KG1 (cell line): ENCODE measurements around the gene ICAM2.

Source experiments
- DNase-seq: peaks from one replicate; lab custom pipeline; 2025; lab: John Stamatoyannopoulos, UW

The ICAM2 gene

GRCh38 chr17:63974594-63975192, 45.7 kb downstream of the ICAM2 start:
- no peak for DNase-seq

- DNase-seq, result no peak
Observed at GRCh38 chr17:63973930-63974593, 46.4 kb downstream of the ICAM2 start.

- no peak for DNase-seq
Observed at GRCh38 chr17:63973247-63973646, 47.2 kb downstream of the ICAM2 start.

GRCh38 chr17:63972796-63973195, 47.6 kb downstream of the ICAM2 start, which contains the start of gene SCN4A:
Gene SCN4A, minus strand, starts transcription at chr17:63972918. Its CDS starts 77 bp downstream, at chr17:63972841.
- no peak for DNase-seq

- no peak for DNase-seq
Observed at GRCh38 chr17:63969278-63969677, 51.2 kb downstream of the ICAM2 start.

DNA sequence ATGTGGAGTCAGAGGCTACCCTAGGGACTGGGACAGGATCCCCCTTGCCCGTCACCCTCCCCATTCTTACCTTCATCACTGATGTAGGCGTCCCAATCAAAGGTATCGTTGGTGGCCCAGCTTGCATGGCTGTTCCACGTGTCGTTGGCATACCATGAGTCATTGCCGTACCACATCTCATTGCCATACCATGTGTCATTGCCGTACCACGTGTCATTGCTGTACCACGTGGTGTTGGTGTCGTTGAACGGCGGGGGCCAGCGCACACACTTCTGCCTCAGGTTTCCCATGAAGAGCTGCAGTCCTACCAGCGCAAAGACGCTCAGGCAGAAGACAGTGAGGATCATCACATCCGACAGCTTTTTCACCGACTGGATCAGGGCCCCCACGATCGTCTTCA, 52.5 kb downstream of the ICAM2 start:
- no peak for DNase-seq

DNA sequence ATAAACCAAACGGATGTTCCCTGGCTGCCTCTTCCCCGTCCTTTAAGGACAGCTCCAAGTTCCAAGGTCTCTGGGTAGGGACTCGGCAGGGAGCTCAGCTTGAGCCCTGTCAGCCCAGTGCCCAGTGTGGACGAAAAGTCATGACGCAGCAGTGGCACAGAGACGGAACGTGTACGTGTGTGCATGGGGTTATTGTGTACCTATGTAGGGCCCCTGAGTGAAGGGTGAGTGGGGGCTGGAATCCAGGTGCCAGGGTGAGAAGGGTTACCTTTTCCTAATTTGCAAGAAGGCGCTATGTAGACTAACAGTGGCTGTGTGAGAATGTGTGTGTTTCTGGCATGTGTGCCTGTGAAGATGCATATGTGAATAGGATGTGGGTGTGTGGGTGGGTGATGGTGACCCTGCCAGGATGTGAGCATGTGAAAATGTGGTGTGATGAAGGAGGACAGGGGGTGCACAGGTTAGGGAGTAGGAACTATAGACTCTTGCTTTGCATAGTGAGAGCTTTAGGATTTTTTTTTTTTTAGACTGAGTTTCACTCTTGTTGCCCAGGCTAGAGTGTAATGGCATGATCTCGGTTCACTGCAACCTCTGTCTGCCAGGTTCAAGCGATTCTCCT, 53.7 kb downstream of the ICAM2 start:
- no peak for DNase-seq

- DNase-seq, result no peak
Observed at GRCh38 chr17:63963123-63963522, 57.3 kb downstream of the ICAM2 start.

GRCh38 chr17:63962298-63962744, 58.1 kb downstream of the ICAM2 start:
- DNase-seq, result no peak

GRCh38 chr17:63961355-63962212, 58.8 kb downstream of the ICAM2 start:
- DNase-seq, result no peak

- no peak for DNase-seq
Observed at GRCh38 chr17:63960430-63960829, 60.0 kb downstream of the ICAM2 start.

GRCh38 chr17:63960006-63960405, 60.4 kb downstream of the ICAM2 start:
- DNase-seq, result no peak

- no peak for DNase-seq
Observed at GRCh38 chr17:63956296-63956920, 64.0 kb downstream of the ICAM2 start.

DNA sequence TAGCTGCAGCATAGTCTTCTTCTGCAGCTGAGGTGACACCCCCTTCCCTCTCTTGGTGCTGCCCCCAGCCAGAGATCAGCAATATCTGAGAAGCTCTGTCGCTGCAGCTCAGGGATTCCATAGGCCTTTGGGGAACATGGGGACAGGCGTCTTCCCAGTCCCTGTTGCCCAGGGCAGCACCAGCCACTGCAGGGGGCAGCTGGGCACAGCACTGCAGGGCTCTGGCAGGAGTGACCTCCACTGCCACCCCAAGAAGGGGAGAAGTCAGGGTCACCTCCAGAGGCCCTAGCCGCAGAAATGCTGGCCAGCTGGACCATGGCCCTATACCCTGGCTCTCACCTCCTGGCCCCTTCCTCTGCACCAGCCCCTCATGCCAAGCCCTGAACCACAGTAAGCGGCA, 64.6 kb downstream of the ICAM2 start:
- DNase-seq, result no peak

GRCh38 chr17:63955232-63955631, 65.2 kb downstream of the ICAM2 start:
- no peak for DNase-seq

GRCh38 chr17:63954402-63955063, 65.9 kb downstream of the ICAM2 start:
- peak; percentile 31 for DNase-seq
